ENCODE data around the gene TMEM256.

DNA sequence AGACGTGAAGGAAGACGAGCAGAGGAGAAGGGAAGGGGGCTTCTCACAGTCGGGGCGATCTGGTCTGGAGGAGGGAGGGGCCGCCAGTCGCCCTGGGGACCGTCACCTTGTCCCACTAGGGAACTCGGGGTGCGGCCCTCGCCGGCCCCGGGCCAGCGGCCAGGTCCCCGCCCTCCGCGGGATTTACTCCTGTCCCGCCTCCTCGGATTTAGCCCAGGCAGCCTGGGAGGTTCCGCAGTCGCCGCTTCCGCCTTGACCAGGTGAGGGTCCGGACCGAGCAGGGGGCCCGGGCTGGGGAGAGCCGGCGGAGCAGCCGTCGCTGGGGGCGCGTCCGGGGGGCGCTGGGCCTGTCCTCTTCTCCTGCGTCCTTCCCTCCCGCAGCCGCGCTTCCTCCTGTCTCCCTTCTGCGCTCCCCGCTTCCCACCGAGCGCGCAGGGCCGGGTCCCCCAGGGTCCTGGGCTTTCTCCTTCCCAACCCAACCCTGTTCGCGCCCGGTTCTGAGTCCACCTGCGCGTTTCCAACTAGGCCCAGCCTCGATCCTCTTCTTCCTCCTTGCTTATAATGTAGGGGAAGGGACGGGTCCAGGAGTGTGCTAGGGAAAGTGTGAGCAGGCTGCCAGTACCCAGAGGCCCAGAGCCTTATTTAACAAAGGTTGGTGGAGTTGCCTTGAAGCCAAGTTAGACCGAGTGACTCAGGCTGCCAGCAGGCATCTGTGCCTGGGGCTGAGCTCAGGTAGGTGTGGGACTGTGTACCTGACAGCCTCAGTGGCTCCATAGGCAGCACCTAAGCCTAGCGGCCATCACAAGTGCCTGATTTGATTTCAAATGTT lies 22.8 kb downstream of the TMEM256 start, which contains the start of gene TNK1:
- TF ChIP-seq POLR2AphosphoS5 (IDR thresholded peaks at IDR 0.05; ENCODE audit: low read depth, low read length) (no peak), TAF1 (IDR thresholded peaks at IDR 0.05; ENCODE audit: borderline replicate concordance, insufficient read depth, low read length) (no peak), FOXP2 (optimal IDR thresholded peaks at IDR 0.05; ENCODE audit: borderline replicate concordance, extremely low read depth, extremely low read length, insufficient read depth) (no peak)
